Cardiac fibroblast (primary cell): ENCODE measurements around the gene COG3.

Experiments used
- DNase-seq, 2 donors: peaks; one replicate each; pipeline versions ENCODE4 v3.0.0 to v3.0.0-alpha.2; 2010; ENCODE audit warnings: low read depth in 2 of 2
- H3K4me3 ChIP-seq, 2 donors: replicated peaks in 1 of 2; 1 replicate in 1 of 2; 2 replicates in 1 of 2; pipeline ENCODE4 v1.5.1; 2011; ENCODE audit warnings: low read depth in 2 of 2, low read length in 2 of 2, mild to moderate bottlenecking in 2 of 2, moderate library complexity in 1 of 2
- CTCF ChIP-seq: IDR thresholded peaks from one replicate; pipeline ENCODE4 v1.5.1; 2011; ENCODE audit warnings: low read depth, mild to moderate bottlenecking, low read length, inconsistent platforms

COG3 gene

GRCh38 chr13:45482571-45483173 is 17.9 kb downstream of the COG3 start:
- no peak overlapping the region for H3K4me3 ChIP-seq
- no peak for TF ChIP-seq CTCF
- DNase-seq, result peak; percentile 16 to 46

DNA sequence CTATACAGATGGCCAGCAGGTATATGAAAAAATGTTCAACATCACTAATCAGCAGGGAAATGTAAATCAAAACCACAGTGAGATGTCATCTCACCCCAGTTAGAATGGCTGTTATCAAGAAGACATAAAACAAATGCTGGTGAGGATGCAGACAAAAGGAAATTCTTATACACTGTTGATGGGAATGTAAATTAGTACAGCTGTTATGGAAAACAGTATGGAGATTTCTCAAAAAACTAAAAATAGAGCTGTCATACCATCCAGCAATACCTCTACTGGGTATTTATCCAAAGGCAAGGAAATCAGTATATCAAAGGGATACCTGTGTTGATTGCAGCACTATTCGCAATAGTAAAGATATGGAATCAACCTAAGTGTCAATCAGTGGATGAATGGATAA is 22.9 kb downstream of the COG3 start:
- no peak overlapping the region for H3K4me3 ChIP-seq
- DNase-seq, result no peak
- no peak for TF ChIP-seq CTCF

DNA sequence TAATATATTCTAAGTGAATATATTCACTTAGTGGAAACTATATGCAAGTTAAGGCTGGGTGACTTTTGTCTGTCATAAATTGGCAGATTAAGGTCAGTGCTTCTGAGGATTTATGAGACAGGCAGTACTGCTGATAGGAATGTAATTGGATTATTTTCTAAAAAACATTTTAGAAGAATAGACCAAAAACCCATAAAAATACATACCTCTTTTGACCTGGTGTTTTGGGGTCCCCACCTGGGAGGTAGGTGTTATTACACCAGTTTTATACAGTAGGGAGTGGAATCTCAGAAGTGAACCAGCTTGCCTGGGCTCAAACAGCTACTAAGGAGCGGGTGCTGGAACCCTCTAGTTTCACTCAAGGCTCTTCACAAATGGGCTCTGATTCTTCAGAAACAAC is 25.3 kb downstream of the COG3 start:
- no peak overlapping the region for H3K4me3 ChIP-seq
- no peak for DNase-seq
- no peak for TF ChIP-seq CTCF

DNA sequence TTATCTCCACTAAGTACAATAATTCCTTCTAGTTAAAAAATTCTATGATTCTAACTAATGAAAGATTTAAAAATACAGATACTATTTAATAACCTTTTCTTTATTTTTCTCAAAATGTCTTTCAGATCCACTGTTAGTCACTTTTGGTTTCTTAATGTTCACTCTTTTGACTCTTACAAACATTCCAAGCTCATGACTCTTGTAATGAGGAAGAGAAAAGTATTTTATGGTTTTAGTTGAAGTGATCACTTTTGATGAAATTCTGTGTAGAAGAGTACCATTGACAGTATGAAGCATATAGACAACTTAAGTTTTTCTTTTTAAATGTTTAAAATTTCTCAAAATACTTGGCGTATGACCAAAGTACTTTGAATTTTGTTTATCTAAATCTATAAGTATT is 27.8 kb downstream of the COG3 start:
- peak; percentile 16 to 76 for DNase-seq
- TF ChIP-seq CTCF, result no peak

DNA sequence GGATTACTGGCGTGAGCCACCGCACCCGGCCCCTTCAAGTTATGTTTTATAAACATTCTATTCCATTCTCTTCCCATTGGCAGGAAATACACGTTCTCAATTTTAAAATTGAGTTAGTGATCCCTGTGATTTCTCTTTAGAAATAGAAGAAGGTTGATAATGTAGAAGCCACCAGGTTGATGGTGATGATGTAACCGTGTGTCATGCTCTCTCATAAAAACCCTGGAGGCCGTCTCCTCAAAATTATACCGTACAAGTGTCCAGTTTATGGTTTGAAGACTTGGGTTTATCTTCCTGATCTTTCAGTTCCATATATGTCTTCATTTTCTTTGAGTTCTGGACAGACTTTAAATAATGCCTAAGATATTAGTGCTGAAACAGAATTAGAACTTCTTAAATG is 32.2 kb downstream of the COG3 start:
- no peak overlapping the region for H3K4me3 ChIP-seq
- TF ChIP-seq CTCF, result no peak
- no peak for DNase-seq

More for the DNA sequence above, 27.8 kb downstream of the COG3 start:
- H3K4me3 ChIP-seq, result no peak overlapping the region

- no peak for TF ChIP-seq CTCF
- peak; percentile 90 to 95 for DNase-seq
- no peak overlapping the region for H3K4me3 ChIP-seq
Observed at GRCh38 chr13:45500492-45501174, 35.9 kb downstream of the COG3 start.

- no peak for TF ChIP-seq CTCF
- no peak for DNase-seq
- no peak overlapping the region for H3K4me3 ChIP-seq
Observed at GRCh38 chr13:45501175-45501526, 36.4 kb downstream of the COG3 start.
